ENCODE results near the gene F5.
"Not testable (repeated sequence)": the region's sequence is repeated elsewhere in the genome, so short reads cannot be mapped to it uniquely, and the experiment has no call there.

Gene F5

GRCh38 chr1:169546087-169546995 lies 39.9 kb downstream of the F5 start:
- DNase-seq (ENCODE audit: low read depth, low spot score) = peak; percentile 54

GRCh38 chr1:169545472-169545871 lies 40.8 kb downstream of the F5 start:
- DNase-seq (ENCODE audit: low read depth, low spot score) = no peak

GRCh38 chr1:169538998-169539871 lies 47.0 kb downstream of the F5 start:
- DNase-seq (ENCODE audit: low read depth, low spot score) = no peak

DNA sequence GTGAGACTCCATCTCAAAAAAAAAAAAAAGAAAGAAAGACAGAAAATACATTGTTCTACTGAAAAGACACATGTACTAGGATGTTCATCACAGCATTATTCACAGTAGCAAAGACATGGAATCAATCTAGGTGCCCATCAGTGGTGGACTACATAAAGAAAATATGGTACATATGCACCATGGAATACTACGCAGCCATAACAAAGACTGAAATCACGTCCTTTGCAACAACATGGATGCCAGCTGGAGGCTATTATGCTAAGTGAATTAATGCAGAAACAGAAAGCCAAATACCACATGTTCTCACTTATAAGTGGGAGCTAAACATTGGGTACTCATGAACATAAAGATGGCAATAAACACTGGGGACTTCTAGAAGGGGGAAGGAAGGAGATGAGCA lies 51.6 kb downstream of the F5 start:
- no peak for DNase-seq (ENCODE audit: low read depth, low spot score)

GRCh38 chr1:169533528-169534190 lies 52.6 kb downstream of the F5 start:
- DNase-seq (ENCODE audit: low read depth, low spot score) = not testable (repeated sequence)

DNA sequence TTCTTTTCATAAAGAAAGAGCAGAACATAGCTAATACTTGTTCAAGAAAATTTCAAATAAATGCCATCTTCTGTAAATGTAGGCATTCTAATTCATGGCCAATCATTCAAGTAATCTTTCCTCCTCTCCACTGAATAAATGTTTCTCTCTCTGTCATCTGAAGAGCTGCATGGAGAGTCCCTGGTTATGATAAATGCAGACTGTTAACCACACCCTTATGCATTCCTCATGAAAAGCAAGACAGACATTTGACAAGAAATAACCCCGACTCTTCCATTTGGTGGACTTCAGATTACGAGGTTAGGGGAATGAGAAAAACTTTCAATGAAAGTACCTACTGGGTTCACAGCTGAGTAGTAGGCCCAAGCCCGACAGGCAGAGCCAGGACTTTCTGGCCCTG lies 55.8 kb downstream of the F5 start:
- DNase-seq (ENCODE audit: low read depth, low spot score) = no peak

DNA sequence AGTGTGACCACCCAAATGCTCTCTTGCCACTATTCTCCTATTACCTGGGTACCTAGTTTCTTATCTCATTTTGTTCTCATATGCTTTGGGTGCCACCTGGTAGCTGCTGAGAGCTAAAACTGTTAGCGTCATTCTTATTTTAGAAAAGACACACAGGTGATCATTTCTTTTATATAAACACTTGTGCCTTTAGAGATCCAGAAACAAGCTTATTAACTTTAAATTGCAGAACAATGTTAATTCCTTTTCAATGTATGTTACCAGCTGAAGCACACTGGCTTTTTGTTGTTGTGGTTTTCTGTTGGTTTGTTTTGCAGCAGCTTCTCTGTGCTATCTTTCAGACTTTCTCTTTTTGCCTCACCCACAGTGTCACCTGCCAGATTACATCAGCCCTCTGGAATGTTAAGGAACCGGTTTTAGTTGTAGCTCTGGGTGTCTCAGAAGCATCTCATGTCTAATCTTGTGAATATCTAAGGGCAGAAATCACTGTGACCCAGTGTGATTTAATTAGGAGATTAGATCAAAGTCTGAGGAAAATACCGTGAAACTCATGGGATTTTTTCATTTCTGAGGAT lies 57.1 kb downstream of the F5 start:
- peak; percentile 77 for DNase-seq (ENCODE audit: low read depth, low spot score)

- DNase-seq (ENCODE audit: low read depth, low spot score) = no peak
These were observed 57.8 kb downstream of the F5 start for GRCh38 chr1:169528215-169529067.

DNA sequence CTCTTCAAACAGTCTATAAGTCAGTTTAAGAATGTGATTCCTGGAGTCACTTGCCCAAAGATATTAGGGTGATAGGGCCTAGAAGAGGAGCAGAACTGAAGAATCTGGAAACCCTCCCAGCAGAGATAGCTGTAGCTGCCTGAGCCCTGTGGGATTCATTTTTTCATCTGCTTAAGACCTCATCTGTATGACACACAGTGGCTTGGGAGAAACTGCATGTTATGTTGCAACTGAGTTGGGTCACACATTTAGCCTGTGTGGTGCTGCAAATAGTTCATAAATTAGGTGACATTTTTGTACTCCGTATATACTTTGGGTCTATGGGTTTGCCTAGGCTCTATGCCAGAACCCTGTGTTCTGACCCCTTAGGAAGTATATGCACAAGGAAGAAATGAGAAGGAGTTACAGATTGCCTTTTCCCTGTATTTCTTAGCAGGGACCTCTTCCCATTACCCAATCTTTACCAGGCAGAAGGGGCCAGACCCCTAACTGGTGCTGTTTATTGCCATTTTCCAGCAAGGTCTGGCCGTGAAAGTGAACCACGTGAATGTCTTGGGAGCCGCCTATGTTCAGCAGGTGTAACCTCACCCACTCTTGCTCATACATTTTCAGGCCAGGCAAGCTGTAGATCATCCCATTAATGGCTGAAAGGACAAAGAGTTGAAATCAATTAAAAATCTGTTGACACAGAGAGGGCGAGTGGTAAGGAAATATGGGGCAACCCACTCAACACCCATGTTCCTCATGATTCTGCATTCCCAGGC lies 58.6 kb downstream of the F5 start:
- DNase-seq (ENCODE audit: low read depth, low spot score) = no peak

GRCh38 chr1:169527001-169527400 lies 59.3 kb downstream of the F5 start:
- no peak for DNase-seq (ENCODE audit: low read depth, low spot score)

DNA sequence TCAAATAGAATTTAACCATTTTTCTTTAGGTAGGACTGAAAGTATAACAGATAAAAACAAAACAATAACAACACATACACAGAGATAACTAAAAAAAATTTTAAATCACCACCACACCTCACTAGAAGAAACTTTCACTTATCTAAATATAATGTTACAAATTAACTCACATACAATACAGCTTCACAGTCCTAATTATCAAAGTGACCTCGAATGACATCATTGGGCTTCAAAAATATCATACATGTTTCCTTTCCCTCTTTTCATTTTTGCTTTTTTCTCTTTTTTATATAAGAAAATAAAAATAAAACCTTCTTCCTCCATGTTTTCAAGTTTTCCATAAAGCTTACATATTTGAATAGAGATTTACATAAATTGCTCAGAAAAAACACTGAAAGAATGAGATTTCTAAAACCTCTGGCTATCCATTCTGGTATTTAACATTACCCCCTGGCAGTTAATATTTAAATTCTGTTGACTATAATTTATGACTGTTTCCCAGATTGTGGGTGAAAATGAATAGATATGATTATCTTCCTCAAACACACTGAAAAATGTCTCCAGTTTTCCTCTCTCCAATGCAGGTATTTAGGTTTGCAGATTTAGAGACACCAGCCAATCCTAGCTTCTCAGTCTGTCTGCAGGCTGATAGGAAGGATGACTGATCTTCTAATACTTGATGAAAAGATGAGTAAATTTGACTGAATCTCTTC lies 60.0 kb downstream of the F5 start:
- DNase-seq (ENCODE audit: low read depth, low spot score) = no peak

DNA sequence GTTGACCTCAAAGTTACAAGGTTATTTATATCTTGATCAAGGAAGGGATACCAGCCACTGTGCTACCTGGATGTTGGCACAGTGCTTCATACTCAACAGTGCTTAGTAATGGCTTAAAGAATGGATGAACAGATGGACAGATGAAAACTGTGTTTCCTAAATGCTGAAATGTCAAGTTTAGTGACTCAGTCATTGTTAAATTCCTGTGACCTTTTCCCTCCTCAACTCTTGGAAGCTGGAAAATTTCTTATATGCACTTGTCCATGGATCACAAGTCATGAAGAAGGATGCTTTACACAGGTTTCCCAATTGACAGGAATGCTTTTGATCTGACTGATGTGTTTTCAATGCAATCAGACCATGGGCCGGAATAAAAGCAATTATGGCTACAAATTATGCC lies 60.9 kb downstream of the F5 start:
- DNase-seq (ENCODE audit: low read depth, low spot score) = no peak

DNA sequence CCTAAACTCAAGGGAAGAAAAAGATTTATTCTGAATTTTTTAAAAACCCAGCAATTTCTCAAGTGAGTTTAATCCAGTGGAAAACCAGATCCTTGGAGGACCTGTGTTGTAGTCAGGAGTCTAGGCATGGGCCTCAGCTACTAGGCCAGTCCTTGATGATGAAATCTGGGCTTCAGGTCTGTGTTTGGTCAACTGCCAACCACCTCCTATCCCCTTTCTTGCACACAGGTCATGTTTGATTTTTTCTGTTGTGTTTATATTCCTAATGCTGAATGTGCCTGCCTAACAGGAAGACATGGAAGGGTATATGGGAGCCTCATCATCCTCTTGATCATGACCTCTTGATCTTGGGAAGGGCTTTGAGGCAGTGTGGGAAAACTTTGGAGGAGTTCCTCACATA lies 62.4 kb downstream of the F5 start:
- no peak for DNase-seq (ENCODE audit: low read depth, low spot score)

DNA sequence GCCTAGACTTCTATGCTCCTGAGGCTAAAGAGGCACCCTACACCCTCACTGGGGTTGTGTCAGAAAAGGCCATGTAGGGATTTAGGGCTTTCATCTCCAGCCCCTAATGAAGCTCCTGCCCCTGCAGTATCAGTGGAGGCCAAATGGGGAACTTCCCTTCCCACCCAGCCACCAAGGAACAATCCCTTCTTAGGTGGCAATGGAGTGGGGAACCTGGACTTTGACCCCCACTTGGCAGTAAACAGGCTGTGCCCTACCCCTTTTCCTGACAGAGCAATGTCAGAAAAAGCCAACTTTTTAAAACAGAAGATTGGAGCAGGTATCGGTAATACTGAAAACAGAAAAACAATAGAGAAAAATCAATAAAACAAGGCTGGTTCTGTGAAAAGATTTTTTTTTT lies 65.1 kb downstream of the F5 start:
- no peak for DNase-seq (ENCODE audit: low read depth, low spot score)

- DNase-seq (ENCODE audit: low read depth, low spot score) = no peak
These were observed 68.6 kb downstream of the F5 start for GRCh38 chr1:169517558-169518186.

DNA sequence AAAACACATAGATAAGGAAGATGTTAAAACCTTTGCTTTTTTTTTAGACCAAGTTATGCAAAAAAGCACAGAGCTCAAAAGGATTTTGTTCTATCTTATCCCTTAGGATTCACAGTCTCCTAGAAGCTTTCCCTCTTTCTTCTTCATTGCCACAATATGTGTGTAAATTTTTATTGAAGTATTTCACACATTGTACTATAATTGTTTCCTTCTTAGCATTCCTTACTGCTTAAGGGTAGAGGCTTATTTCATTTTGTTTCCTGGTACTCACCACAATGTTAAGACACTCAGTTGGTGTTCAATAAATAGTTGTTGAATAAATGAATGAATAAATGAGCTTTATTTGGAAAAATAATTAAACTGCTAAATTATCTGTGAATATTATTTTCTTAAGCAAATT lies 70.6 kb downstream of the F5 start:
- DNase-seq (ENCODE audit: low read depth, low spot score) = no peak

DNA sequence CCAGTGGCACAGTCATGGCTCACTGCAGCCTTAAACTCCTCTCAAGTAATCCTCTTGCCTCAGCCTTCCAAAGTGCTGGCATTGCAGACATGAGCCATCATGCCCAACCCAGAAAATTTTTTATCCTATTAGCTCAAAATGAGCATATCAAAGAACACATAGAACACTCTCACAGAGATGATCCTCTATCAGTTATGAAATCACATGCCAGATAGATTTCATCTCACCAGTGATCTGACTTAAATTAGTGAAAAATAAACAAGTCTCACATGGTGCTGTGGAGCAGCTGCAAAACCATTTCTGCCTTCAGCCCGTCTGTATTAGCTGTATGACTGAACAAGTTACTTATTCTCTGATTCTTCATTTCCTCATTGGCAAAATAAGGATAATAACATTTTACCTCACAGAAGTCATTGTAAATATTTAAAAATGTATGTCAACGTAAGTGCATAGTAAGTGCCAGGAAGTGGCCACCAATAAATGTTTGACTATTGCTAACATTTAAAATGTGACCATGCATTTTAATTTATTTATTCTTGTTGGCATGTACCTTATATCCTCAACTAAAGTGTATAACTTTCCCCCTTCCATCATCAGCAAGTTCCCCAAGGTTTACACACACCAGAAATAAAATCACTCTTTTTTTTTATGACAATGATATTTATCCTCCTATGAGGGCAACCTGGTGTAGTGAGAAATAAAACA lies 71.6 kb downstream of the F5 start:
- no peak for DNase-seq (ENCODE audit: low read depth, low spot score)

- no peak for DNase-seq (ENCODE audit: low read depth, low spot score)
These were observed 73.1 kb downstream of the F5 start for GRCh38 chr1:169513208-169513607.

Data from iPS DF 19.7 (cell line).